Measurements from ENCODE around the gene NAT9. TPM values are rescaled to one million over a fixed set of nuclear protein-coding genes. Genes with fewer than 3 reads are reported as not detected.

NAT9 gene
- polyA plus RNA-seq, 2 of the 4 experiments (the other 2 are of a cell fraction) = 43.4 to 71.4 TPM

DNA sequence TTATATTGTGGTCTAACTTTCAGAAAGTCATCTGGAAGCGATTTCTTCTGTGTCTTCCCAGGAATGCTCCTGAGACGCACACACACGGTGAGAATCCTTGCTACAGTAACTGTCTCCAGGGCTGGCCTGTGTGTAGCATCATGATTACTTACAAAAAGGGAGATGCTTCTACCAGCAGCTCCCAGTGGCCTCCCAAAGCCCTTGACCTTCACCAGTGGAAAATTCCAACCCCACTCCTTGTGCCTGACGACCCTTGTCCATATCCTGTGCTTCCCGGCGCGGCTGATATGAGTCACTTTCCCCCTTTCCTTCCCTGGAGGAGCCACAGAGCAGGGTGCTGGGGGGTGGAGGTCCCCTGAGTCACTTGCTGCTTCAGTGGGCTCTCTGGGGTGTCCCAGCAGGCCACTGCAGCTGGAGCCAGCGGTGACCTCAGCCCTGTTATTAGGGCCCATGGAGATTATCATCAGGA lies 22.1 kb upstream of the NAT9 start:
- DNase-seq (ENCODE audit: low read depth in 1 of 2, low spot score in 1 of 2) (no peak), FAIRE-seq (no peak), ATAC-seq (no peak)
- Histone ChIP-seq H3K9me3 (no peaks in the 10 kb centered on the region), H3K4me1 (no peaks in the 10 kb centered on the region), H3K4me2 (no peak overlapping the region), H3K4me3 (no peak overlapping the region), H3K27ac (no peak overlapping the region)
- ChIA-PET POLR2A (interaction anchor here (1.1 kb wide), 1 partner anchor 75 kb away, joined by 3 read pairs; the partner anchor contains the start of gene FDXR), CTCF (interaction anchor here (0.6 to 53.6 kb wide), 7 partner anchors 12 to 141 kb away, joined by 3 to 1302 read pairs (median 11); partner anchors contain the start of genes FDXR, GRIN2C and NAT9)
- no peak for TF ChIP-seq POLR2AphosphoS2 (conservative IDR thresholded peaks at IDR 0.05; ENCODE audit: low read length)
- WGBS (ENCODE audit: missing lambda C conversion rate) = 66% methylated on average over 8 of the region's 8 CpGs

DNA sequence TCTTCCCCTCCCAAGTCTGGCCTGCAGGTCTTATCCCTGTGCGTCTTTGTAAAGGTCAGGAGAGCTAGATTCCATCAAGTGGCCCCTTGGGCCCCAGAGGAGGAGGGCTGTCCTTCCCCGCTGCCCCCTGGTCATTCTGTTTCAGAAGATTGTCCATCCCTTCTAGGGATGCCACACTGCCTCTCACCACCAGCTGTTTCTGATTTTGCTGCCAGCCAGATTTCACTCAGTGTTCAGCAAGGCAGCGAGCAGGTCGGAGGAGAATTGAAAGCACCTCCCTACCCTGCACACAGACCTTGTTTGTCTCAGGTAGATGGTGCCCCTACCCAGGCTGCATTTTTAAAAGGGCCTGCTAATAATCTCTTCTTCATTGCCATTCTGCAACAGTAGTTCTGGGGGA lies 21.7 kb upstream of the NAT9 start:
- Histone ChIP-seq H3K9me3 (no peaks in the 10 kb centered on the region), H3K27ac (no peak overlapping the region), H3K4me2 (no peak overlapping the region), H3K4me3 (no peak overlapping the region), H3K4me1 (no peaks in the 10 kb centered on the region)
- 95% methylated on average over 4 of the region's 4 CpGs for WGBS (ENCODE audit: missing lambda C conversion rate)
- DNase-seq (ENCODE audit: low read depth in 1 of 2, low spot score in 1 of 2) (no peak), FAIRE-seq (no peak), ATAC-seq (no peak)
- ChIA-PET POLR2A (interaction anchor here (1.1 kb wide), 1 partner anchor 75 kb away, joined by 3 read pairs; the partner anchor contains the start of gene FDXR), CTCF (interaction anchor here (1.2 to 53.6 kb wide), 6 partner anchors 12 to 140 kb away, joined by 3 to 1302 read pairs (median 105); partner anchors contain the start of genes FDXR, GRIN2C and NAT9)
- TF ChIP-seq EHMT2 (IDR thresholded peaks at IDR 0.05; ENCODE audit: low read depth) = no peak
- TF ChIP-seq, protein P1, sequence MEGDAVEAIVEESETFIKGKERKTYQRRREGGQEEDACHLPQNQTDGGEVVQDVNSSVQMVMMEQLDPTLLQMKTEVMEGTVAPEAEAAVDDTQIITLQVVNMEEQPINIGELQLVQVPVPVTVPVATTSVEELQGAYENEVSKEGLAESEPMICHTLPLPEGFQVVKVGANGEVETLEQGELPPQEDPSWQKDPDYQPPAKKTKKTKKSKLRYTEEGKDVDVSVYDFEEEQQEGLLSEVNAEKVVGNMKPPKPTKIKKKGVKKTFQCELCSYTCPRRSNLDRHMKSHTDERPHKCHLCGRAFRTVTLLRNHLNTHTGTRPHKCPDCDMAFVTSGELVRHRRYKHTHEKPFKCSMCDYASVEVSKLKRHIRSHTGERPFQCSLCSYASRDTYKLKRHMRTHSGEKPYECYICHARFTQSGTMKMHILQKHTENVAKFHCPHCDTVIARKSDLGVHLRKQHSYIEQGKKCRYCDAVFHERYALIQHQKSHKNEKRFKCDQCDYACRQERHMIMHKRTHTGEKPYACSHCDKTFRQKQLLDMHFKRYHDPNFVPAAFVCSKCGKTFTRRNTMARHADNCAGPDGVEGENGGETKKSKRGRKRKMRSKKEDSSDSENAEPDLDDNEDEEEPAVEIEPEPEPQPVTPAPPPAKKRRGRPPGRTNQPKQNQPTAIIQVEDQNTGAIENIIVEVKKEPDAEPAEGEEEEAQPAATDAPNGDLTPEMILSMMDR (IDR thresholded peaks at IDR 0.05) = no peak

DNA sequence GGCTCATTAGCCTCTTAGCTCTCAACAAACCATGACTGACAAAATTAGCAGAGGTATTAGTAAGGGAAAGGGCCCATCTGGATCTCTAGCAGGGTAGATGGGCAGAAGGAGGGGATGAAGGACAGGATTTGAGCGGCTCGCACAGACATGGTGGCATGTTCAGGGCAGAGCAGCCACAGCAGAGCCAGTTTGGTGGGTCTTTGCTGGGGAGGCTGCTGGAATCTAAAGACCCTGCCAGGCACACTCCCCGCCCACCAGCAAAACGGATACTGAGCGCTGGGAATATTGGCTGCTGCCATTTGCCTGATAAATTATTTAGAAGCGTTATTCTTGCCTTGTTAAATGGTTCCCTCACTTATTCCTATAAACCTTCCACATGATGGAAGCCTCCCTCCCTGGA lies 20.7 kb upstream of the NAT9 start:
- DNase-seq (ENCODE audit: low read depth in 1 of 2, low spot score in 1 of 2) = no peak
- 93% methylated on average over 6 of the region's 6 CpGs for WGBS (ENCODE audit: missing lambda C conversion rate)
- CTCF ChIA-PET = interaction anchor here (1.6 to 53.6 kb wide), 6 partner anchors 11 to 140 kb away, joined by 7 to 1302 read pairs (median 105); partner anchors contain the start of genes FDXR, GRIN2C and NAT9

DNA sequence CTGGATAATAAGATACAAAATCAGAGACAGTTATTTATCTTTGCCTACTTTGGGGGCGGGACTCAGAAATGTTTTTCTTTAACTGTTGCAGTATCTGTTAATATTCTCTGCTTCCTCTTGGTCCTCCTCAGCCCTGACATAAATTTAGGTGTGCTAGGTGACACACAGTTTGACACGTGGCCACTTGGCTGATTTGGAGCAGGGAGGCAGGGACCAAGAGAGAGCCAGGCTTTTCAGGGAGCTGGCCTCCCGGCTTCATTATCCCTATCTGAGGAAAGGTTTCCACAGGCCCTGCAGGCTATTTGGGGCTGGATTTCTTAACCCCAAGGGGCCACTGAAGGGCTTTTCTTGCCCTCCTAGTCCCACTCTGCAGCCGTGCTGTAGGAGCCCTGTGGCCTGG lies 20.1 kb upstream of the NAT9 start:
- ChIA-PET POLR2A (no interaction called here), CTCF (interaction anchor here (1.6 to 53.6 kb wide), 6 partner anchors 10 to 139 kb away, joined by 7 to 1302 read pairs (median 105); partner anchors contain the start of genes FDXR, GRIN2C and NAT9)
- Histone ChIP-seq H3K4me2 (no peak overlapping the region), H3K27ac (no peak overlapping the region), H3K9me3 (no peaks in the 10 kb centered on the region), H3K4me3 (no peak overlapping the region), H3K4me1 (no peaks in the 10 kb centered on the region)
- ATAC-seq (no peak), FAIRE-seq (no peak), DNase-seq (ENCODE audit: low read depth in 1 of 2, low spot score in 1 of 2) (no peak)
- WGBS (ENCODE audit: missing lambda C conversion rate) = 85% methylated on average over 4 of the region's 4 CpGs
- no peak for TF ChIP-seq ZSCAN20 (CRISPR knock-in tag; IDR thresholded peaks at IDR 0.05)
- no peak for TF ChIP-seq NFE2L2 (conservative IDR thresholded peaks at IDR 0.05; ENCODE audit: low read length)
- no peak for TF ChIP-seq ZFP36 (IDR thresholded peaks at IDR 0.05; ENCODE audit: borderline replicate concordance, partially characterized antibody)
- no peak for TF ChIP-seq EHF (CRISPR knock-in tag; IDR thresholded peaks at IDR 0.05)
- no peak for TF ChIP-seq CHD2 (IDR thresholded peaks at IDR 0.05; ENCODE audit: low read length, partially characterized antibody)
- no peak for TF ChIP-seq JUN (IDR thresholded peaks at IDR 0.05)
- no peak for TF ChIP-seq CBX2 (IDR thresholded peaks at IDR 0.05; ENCODE audit: borderline replicate concordance, low read depth)
- no peak for TF ChIP-seq CBX8 (IDR thresholded peaks at IDR 0.05)
- no peak for TF ChIP-seq TP53 (CRISPR knock-in tag; IDR thresholded peaks at IDR 0.05)
- TF ChIP-seq, protein P1 (IDR thresholded peaks at IDR 0.05) = no peak
- no peak for TF ChIP-seq HEYL (CRISPR knock-in tag; IDR thresholded peaks at IDR 0.05)

More for the DNA sequence above, 20.7 kb upstream of the NAT9 start:
- FAIRE-seq (no peak), ATAC-seq (no peak)
- Histone ChIP-seq H3K27ac (no peak overlapping the region), H3K4me1 (no peaks in the 10 kb centered on the region), H3K4me3 (no peak overlapping the region), H3K9me3 (no peaks in the 10 kb centered on the region), H3K4me2 (no peak overlapping the region)
- POLR2A ChIA-PET = no interaction called here
- TF ChIP-seq JUNB (IDR thresholded peaks at IDR 0.05) (no peak), NFE2L2 (conservative IDR thresholded peaks at IDR 0.05; ENCODE audit: low read length) (no peak), EHMT2 (IDR thresholded peaks at IDR 0.05; ENCODE audit: low read depth) (no peak), HOXB13 (CRISPR knock-in tag; IDR thresholded peaks at IDR 0.05; ENCODE audit: low read depth) (no peak), ZNF302 (CRISPR knock-in tag; IDR thresholded peaks at IDR 0.05) (no peak), FOSL2 (IDR thresholded peaks at IDR 0.05) (no peak), FOSL2 (CRISPR knock-in tag; IDR thresholded peaks at IDR 0.05) (no peak), MYC (IDR thresholded peaks at IDR 0.05; ENCODE audit: borderline replicate concordance, low read length) (no peak), EHF (CRISPR knock-in tag; IDR thresholded peaks at IDR 0.05) (no peak), RFX5 (IDR thresholded peaks at IDR 0.05) (no peak), BHLHE40 (IDR thresholded peaks at IDR 0.05; ENCODE audit: low read depth, low read length) (no peak), ESRRA (IDR thresholded peaks at IDR 0.05; ENCODE audit: borderline replicate concordance, low read length) (no peak), CEBPB (IDR thresholded peaks at IDR 0.05) (no peak), NR3C1 (IDR thresholded peaks at IDR 0.05) (no peak), EP300 (IDR thresholded peaks at IDR 0.05) (no peak), KDM5A (IDR thresholded peaks at IDR 0.05) (no peak)
- TF ChIP-seq, protein P1 (IDR thresholded peaks at IDR 0.05) = no peak

Measured in A549 (cell line).